Measurements from ENCODE around the gene MPP1. TPM values are rescaled to one million over a fixed set of nuclear protein-coding genes. Genes with fewer than 3 reads are reported as not detected.

The MPP1 gene
- total RNA-seq, 1 donor from 2014 or later, result 65.3 TPM

- Histone ChIP-seq H3K27me3 (no peaks in the 10 kb centered on the region), H3K4me3 (no peak overlapping the region), H3K27ac (peak overlapping the region; percentile 77 to 80), H3K36me3 (no peaks in the 10 kb centered on the region), H3K4me1 (peaks cover 17 to 72% of the 10 kb centered on the region in 2 donors), H3K9me3 (no peaks in the 10 kb centered on the region)
- DNase-seq (ENCODE audit: low spot score in 2 of 2), result no peak
- intact Hi-C loops (cut with DNase I), result no loop called here
- no peak for TF ChIP-seq CTCF (IDR thresholded peaks at IDR 0.05)
Observed at GRCh38 chrX:154733066-154733425, 72.2 kb downstream of the MPP1 start.

- no peaks in the 10 kb centered on the region for H3K27me3 ChIP-seq
- DNase-seq (ENCODE audit: low spot score in 2 of 2), result no peak
- H3K4me3 ChIP-seq, result no peak overlapping the region
- H3K4me1 ChIP-seq, result peaks cover 17 to 68% of the 10 kb centered on the region in 2 donors
- no peaks in the 10 kb centered on the region for H3K9me3 ChIP-seq
- intact Hi-C loops (cut with DNase I), result no loop called here
- peak overlapping the region; percentile 77 to 80 for H3K27ac ChIP-seq
- no peaks in the 10 kb centered on the region for H3K36me3 ChIP-seq
- TF ChIP-seq CTCF (IDR thresholded peaks at IDR 0.05), result no peak
Observed at GRCh38 chrX:154732421-154733065, 72.7 kb downstream of the MPP1 start.

GRCh38 chrX:154731881-154732280 is 73.4 kb downstream of the MPP1 start:
- no peak for TF ChIP-seq CTCF (IDR thresholded peaks at IDR 0.05)

GRCh38 chrX:154731184-154731583 is 74.1 kb downstream of the MPP1 start:
- peak overlapping the region; percentile 80 to 81 for H3K27ac ChIP-seq

More at GRCh38 chrX:154731881-154732280, 73.4 kb downstream of the MPP1 start:
- DNase-seq (ENCODE audit: low spot score in 2 of 2), result no peak
- intact Hi-C loops (cut with DNase I), result no loop called here
- Histone ChIP-seq H3K36me3 (no peaks in the 10 kb centered on the region), H3K27ac (peak overlapping the region; percentile 77 to 80), H3K4me3 (no peak overlapping the region), H3K4me1 (peaks cover 17 to 70% of the 10 kb centered on the region in 2 donors), H3K9me3 (no peaks in the 10 kb centered on the region), H3K27me3 (no peaks in the 10 kb centered on the region)

GRCh38 chrX:154730253-154730891 is 74.9 kb downstream of the MPP1 start:
- Histone ChIP-seq H3K9me3 (no peaks in the 10 kb centered on the region), H3K36me3 (no peaks in the 10 kb centered on the region), H3K27me3 (no peaks in the 10 kb centered on the region), H3K4me3 (no peak overlapping the region), H3K4me1 (peaks cover 14 to 59% of the 10 kb centered on the region in 2 donors), H3K27ac (peak overlapping the region; percentile 80 to 81)
- no peak for DNase-seq (ENCODE audit: low spot score in 2 of 2)
- intact Hi-C loops (cut with DNase I), result no loop called here
- TF ChIP-seq CTCF (IDR thresholded peaks at IDR 0.05), result no peak

More at GRCh38 chrX:154731184-154731583, 74.1 kb downstream of the MPP1 start:
- no peak for DNase-seq (ENCODE audit: low spot score in 2 of 2)
- intact Hi-C loops (cut with DNase I), result no loop called here
- no peak for TF ChIP-seq CTCF (IDR thresholded peaks at IDR 0.05)
- Histone ChIP-seq H3K9me3 (no peaks in the 10 kb centered on the region), H3K4me3 (no peak overlapping the region), H3K36me3 (no peaks in the 10 kb centered on the region), H3K27me3 (no peaks in the 10 kb centered on the region), H3K4me1 (peaks cover 17 to 67% of the 10 kb centered on the region in 2 donors)
